Activated CD8-positive, alpha-beta memory T cell treated with anti-CD3 and anti-CD28 coated beads for 24 hours (primary cell): ENCODE data around the gene DPP8.
"Not testable (repeated sequence)": the region's sequence is repeated elsewhere in the genome, so short reads cannot be mapped to it uniquely, and the experiment has no call there.

Experiments used
- DNase-seq: peaks from one replicate; pipeline ENCODE4 v3.0.0-alpha.2; 2020

The DPP8 gene

DNA sequence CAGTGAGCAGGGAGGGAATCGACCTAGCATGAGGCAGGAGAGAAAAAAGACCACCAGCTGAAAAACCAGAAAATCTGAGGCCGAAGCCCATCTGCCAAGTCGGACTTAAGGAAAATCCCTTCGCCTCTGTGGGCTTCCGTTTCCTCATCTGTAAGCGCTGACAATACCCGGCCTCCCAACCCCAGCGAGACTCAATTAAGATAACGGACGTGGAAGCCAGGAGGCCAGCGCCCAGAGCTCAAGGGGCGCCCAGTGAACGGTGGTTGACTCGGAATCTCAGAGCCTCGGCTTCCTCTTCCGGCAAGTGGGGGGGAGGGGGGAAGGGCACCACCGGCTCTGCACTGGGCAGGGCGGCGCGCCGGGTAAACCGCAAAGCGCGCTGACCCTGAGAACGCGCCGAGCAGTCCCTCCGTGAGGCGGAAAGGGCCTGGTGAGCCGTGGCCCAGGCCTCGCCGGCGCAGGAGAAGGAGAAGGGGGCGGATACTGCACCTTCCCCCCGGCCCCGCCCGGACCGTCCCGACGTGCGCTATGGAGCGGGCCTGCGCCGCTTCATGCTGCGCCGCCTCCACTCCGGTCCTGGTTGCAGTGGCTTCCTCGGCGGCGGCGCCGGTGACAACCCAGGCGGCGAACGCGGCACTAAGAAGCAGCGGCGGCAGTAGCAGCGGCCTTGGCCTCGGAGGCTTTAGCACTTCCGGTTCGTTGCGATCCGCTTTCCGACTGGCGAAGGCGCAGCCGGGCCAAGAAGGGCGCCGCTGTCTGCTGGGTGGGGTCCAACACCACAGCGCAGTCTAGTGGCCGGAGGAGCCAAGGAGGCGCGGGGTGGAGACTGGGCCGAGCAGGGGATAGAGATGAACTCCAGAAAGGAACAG, at the start of gene DPP8:
TSS of gene DPP8 (minus strand) at position 693 of the 869 bp plus-strand sequence. CDS start 5,136 bp downstream, outside the sequence.
- peak; percentile 98 for DNase-seq

DNA sequence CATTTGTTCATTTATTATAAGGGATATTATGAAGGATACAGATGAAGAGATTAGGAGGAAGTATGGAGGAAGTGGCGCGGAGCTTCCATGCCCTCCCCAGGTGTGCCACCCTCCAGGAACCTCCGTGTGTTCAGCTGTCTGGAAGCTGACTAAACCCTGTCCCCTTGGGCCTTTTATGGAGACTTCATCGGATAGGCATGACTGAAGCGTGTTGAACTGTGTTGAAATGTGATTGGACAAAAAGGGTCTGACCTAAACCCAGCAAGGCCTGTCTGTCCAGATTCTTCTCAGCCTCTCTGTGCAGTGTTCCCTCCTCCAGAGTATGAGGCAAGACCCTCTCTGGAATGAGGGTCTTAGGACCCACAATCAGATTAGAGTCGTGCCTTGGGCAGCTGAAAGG, 44.4 kb upstream of the DPP8 start:
- DNase-seq, result no peak

DNA sequence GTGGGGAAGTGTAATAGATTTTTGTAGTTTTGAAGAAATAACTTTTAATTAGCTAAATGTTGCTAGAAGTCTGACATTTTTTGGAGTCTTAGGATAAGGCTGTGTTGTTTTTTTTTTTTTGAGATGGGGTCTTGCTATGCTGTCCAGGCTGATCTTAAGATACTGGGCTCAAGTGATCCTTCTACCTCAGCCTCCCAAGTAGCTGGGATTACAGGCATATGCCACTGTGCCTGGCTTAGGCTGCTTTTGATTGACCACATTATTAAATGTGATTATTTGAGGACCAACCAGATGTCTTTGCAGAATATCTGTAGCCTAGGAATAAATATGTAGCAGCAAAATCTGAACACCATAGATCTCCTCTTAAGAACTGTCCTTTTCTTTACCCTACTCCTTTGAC, 42.5 kb upstream of the DPP8 start:
- DNase-seq, result no peak

DNA sequence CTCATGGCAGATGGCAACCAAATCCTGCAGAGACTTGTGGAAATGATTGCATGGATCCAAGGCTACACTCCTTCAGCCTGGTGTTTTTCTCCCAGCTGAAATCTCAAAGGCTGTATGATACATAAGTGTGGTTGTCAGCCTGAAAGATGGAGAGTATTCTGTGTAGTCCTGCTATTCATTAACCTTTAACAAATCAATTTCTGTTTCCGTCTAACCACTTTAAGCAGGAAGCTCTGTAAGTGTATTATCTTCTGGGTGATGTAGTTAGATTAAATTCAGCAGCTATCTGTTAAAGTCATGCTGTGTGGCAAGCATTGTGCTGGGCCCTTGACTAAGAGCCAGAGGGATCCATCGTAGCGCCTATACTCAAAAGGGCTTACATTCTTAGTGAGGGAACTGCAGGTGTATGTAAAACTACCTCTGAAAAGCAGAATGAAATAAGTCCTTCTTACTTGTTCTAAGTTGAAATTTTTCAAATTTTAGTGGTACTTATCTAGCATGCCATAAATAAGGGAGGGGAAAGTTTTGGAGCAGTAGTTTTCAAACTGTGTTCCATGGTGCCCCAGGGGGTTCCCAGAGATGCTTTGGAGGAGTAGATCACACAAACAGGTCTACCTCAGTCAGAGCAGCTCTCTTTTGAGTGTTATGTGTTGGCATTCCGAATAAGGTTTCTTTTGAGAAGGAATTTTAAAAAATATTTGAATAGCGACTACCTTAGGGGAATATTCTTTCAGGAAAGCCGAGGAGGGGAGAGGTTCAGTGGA, 41.7 kb upstream of the DPP8 start:
- DNase-seq, result no peak

DNA sequence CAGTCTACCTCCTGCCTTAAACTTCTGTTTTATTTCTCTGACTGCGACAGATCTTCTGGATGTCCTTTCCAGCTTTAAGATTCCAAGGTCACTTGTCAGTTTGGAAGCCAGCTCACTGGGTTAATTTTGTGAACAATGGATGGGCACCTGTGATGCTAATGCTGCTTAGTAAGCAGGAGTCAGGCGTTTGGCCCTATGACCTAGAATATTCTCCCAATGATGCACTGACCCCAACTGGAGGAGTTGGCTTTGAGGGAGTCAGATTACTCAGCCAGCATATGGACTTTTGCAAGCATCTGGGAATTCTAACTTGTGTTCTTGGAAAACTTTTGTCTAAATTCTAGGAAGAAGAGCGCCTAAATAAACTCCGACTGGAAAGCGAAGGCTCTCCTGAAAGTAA, 40.8 kb upstream of the DPP8 start:
- no peak for DNase-seq

DNA sequence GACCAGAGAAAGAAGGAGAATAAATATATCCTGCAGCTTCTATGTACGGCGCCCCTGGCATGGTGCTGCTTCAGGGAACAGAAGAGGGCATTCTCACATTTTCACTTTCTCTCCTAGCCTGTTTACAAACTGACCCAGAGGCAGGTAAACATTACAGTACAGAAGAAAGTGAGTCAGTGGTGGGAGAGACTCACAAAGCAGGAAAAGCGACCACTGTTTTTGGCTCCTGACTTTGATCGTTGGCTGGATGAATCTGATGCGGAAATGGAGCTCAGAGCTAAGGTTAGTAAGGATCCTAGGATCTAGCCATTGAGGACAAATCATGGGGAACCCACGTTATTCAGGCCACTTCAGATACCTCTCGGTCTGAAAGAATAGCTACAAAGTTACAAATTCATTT, 39.1 kb upstream of the DPP8 start:
- no peak for DNase-seq

DNA sequence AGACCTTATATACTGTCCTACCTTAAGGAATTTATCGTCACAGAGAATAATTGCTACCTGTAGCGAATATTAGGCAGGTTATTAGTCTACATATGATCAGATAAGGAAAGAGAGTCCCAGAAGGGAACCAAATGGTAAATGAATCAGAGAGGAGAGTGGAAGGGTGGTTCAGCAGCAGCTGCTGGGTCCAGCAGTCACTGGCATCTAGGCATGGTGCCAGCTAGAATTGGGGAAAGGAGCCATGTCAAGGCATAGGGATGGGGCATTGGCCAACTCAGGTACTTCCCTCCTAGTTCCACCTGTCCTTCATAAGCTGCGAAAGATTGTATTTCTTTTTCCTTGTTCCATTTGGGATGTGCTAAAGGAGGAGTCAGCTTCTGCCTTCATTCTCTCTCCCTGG, 36.2 kb upstream of the DPP8 start:
- no peak for DNase-seq

DNA sequence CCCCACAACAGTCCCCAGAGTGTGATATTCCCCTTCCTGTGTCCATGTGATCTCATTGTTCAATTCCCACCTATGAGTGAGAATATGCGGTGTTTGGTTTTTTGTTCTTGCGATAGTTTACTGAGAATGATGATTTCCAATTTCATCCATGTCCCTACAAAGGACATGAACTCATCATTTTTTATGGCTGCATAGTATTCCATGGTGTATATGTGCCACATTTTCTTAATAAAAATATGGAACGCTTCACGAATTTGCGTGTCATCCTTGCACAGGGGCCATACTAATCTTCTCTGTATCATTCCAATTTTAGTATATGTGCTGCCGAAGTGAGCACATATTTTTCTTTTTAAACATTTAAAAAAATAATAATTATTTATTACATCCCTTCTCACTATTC, 35.4 kb upstream of the DPP8 start:
- not testable (repeated sequence) for DNase-seq

DNA sequence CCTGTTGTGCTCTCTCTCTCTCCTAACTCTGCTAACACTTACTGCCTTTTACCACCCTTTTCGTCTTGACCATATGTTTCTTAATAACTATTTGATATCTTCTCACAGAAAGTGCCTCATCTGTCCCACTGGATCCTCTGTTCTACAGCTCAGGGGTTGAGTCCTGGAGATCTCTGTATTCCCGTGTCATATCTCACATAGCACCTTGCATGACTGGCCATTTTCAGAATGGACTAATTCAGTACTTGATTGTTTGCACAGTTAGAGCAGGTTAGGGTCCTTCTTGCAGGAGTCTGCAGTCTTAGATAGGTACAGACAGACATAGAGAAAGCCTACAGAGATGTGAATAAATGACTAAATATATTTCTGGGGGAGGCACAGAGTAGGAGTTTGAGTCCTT, 33.7 kb upstream of the DPP8 start:
- DNase-seq, result no peak

DNA sequence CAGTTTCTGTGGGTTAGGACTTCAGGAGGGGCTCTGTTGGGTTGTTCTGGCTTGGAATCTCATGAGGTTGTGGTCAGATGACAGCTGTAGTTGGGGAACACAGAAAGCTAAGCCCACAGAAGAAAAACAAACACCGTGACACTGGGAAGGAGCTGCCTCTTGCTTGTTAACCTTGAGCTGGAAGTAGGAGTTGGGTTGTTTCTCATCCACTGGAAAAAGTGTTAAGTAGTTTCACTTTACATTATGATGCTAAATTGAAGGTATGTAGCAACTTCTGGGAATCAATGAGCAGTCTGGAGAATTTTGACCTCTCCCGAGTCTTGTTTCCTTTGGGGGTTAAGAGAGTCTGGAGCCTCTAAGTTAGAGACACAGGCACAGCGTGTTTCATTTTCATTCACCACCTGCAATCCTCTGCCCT, 33.2 kb upstream of the DPP8 start:
- no peak for DNase-seq

DNA sequence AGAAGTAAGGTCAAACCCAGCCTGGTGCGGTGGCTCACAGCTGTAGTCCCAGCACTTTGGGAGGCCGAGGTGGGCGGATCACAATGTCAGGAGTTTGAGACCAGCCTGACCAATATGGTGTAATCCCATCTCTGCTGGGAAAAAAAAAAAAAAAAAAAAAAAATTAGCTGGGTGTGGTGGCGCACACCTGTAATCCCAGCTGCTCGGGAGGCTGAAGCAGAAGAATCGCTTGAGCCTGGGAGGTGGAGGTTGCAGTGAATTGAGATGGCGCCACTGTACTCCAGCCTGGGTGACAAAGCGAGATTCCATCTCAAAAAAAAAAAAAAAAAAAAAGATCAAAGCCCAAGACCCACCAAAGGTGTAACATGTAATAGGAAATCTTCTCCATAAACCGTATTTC, 31.8 kb upstream of the DPP8 start:
- DNase-seq, result not testable (repeated sequence)

DNA sequence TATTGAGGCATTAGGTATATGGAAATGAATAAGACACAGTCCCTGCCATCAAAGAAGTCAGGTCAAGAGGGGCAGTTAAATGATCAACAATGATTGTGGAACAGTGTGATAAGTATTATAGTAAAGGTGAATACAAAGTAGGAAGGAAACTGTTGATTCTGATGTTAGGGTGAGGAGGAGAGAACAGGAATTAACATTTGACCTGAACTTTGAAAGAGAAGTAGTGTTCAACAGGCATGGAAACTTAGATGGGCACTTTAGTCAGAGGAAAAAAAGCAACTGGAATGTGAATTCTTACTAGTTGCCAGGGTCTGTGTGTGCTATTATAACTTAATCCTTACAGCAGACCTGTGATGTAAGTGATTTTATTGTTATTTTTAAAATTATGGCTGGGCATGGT, 30.4 kb upstream of the DPP8 start:
- no peak for DNase-seq

DNA sequence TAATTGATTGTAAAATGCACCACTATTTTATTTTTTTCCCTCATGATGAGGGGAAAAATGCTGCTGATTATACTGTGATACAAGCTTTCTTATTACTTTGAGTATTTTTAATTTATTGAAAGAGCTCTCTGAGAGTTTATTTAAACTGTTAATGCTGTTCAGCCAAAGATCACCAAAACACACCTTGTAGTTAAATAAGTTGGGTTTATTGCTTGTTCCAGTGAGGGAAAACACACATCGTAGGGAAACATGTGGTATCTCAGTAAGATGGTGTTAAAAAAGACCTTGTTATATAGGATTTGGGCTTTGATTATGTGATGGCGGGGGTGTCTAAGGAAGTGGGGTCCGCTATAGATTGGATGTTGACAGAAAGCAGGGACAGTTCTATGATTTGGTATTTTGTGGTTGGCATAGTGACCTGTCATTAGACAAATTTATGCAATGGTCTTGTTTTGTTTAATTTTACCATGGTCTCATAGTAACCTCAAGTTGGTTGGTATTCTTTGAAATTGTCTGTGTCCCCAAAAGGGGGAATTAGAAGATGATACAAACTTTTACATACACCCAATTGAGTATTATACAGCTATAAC, 23.8 kb upstream of the DPP8 start:
- no peak for DNase-seq

DNA sequence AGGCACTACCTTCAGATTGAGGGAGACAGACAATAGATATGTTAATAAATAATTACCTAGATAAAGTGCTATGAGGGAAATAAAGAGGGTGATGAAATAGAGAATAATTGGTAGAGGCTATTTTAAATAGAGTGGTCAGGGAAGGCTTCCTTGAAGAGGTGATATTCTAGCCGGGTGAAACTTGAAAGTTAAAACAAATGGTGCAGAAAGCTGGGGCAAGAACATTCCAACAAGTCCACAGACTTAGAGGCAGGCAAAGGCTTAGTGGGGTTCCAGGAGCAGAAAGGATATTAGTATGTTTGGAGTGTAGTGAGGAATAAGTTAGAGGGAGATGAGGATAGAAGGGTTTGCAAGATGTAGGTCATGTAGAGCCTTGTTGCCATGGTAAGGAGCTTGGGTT, 22.8 kb upstream of the DPP8 start:
- no peak for DNase-seq

DNA sequence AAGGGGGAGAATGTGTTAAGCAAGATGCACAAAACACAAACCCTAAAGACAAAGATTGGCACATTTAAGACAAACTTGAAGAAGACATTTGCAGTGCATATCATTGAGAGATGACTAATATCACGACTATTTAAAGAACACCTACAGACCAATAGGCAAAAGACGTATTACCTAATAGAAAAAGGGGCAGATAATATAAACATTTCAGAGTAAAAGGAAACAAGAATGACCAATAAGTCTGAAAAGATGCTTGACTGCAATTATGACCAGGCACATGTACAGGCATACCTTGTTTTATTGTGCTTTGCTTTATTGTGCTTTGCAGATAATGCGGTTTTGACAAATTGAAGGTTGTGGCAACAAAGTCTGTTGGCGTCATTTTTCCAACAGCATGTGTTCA, 17.7 kb upstream of the DPP8 start:
- DNase-seq, result no peak

DNA sequence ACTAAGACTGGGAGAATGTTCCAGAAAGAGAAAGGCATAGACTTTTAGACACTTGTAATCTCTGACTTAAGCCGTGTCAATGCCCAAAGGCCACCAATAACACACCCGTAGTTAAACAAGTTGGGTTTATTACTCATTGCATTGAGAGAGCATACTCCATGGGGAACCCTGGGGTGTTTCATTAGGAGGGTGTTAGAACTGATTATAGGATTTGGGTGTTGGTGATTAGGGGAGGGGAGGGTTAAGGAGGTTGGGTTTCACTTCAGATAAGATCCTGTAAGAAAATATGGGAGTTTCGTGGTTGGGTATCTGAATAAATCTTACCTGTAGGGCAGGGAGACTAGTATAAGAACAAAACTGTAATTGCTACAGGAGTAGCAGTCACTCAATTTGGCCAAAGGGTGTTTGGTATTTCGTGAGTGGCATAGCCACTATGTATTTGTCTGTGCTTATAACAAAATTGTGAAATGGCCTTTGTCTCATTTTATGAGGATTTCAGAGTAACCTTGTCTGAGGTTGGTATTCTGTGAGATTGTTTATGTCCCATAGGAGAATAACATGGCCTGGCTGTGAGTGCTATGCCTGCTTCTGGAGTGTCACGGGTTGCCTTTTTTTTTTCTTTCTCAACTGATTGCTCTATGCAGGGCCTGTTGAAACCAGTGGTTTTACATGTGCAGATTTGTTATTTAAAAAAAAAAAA, 15.7 kb upstream of the DPP8 start:
- DNase-seq, result no peak

DNA sequence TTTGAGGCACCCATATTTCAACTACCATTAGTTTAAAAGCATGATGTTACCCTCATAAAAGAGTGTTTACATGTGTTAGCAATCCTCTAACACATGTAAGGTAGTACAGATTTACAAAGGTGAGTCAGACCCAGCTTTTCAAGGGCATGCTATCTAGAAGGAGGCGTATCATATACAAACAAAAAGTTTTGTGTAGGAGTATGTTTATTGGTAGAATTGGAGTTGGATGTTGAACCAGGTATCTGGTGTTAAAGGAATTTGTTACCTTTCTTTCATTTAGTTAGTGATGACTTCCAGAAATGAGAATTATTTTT, 15.2 kb upstream of the DPP8 start:
- no peak for DNase-seq

DNA sequence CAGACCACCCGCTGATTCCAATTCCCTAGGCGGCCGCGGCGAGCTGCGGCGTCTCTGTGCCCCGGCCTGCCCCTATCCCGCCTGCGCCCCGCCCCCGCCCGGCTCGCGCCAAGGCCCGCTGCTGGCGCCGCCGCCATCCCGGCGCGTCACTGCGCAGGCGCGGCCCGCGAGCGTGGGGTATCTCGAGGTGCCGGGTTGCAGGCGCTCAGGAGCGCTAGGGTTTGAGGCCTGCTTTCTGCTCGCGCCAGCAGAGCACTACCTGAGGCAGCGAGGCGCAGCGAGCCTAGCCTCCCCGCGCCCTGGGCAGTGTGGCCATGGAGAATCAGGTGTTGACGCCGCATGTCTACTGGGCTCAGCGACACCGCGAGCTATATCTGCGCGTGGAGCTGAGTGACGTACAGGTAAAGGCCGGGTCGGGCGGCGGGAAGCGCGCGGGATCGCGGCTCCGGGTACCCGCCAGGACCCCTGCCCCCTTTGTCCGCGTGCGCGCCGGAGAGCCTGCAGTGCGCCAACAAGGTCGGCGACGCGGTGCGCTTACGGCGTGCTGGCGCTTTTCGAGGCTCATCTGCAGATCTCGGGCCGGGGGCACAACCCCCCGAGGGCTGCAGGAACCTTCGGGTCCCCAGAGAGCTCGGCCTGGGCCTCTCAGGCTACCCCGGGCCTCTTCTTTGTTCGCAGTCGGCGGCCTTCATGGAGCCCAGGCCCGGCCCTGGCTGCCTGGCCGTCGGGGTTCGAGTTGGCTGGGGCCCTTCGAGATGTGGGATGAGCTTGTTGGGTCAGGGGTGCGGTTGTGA, 13.0 kb upstream of the DPP8 start, which contains the start of gene HACD3:
TSS of gene HACD3 (plus strand) at position 146 of the 794 bp plus-strand sequence. CDS start at position 315, 169 bp downstream.
- peak; percentile 96 for DNase-seq

DNA sequence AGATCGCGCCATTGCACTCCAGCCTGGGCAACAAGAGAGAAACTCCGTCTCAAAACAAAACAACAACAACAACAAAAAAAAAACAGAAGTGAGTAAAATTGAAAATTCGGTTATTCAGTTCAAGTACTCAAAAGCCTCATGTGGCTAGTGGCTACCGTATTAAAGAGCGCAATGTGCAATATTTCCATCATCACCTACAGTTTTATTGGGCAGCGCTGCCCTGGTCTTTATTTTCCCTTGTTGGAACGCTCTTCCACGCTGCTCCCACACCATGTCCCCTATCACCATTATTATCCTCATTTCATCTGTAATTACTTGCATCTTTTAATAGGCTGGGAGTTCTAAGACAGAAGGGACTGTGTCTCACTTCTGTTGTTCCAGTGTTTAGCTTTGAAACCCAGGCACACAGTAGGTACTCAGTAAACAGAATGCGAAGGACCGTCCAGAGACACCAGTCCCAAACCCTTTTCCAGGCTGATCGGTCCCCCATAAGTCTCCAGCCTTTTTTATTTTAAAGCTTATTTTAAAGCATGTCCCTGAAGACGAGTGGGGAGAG, 12.4 kb upstream of the DPP8 start:
- DNase-seq, result no peak

DNA sequence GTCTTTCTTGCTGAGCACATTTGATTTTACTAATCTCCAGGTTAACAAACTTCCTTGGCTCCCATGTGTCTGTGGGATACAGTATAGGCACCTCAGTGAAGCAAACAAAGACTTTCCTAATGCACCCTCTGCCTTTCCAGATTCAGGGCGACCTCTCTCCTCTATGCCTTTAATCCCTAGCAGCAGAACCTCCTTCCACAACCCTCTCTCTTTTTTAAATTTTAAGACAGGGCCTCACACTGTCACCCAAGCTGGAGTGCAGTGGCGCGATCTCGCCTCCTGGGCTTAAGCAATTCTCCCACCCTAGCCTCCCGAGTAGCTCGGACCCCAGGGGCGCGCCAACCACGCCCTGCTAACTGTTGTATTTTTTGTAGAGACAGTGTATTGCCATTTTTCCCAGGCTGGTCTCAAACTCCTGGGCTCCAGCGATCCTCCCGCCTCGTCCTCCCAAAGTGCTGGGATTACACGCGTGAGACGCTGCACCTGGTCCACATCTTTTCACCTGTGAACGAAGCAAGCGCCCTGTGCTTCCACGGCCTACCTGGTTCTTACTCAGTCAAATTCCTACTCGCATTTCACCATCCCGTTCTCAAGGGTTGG, 11.1 kb upstream of the DPP8 start:
- DNase-seq, result no peak

DNA sequence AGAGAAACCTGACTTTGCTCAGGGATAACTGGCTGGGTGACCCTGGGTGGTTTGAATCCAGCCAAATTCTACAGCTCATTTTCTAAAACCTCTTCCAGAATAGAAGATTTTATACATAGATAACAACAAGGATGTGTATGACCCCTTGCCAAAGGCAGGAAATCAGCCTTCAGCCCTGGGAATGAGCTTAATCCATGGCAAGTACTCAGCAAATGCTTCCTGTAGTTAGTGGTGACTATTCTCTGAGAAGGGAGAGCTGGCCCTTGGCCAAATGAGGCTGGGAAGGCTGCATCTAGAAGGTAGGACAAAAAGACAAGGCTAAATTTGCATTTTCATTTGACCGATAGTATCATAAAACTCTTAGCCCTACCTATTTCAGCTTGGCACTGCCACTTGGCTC, 8.1 kb upstream of the DPP8 start:
- no peak for DNase-seq

DNA sequence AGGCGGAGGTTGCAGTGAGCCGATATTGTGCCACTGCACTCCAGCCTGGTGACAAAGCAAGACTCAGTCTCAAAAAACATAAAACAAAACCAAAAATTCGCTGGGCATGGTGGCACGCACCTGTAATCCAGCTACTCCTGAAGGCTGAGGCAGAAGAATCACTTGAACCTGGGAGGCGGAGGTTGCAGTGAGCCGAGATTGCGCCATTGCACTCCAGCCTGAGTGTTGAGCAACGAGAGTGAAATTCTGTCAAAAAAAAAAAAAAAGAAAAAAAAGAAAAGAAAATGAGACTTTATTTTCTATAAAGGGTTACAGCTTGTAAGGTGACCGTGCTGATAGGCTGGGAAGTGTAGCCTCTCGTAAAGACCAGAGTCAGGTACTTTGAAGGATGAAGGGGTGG, 6.7 kb upstream of the DPP8 start:
- no peak for DNase-seq
